PC-3 (cell line): ENCODE measurements around the gene RAET1L. TPM values are rescaled to one million over a fixed set of nuclear protein-coding genes. Genes with fewer than 3 reads are reported as not detected.

Experiments
- ATAC-seq: fragments of 200-7000 bp; cut with Tn5 transposase; 2 replicates; pipeline ENCODE4 v1.9.1; 2020; ENCODE audit warnings: mild to moderate bottlenecking, moderate library complexity
- BruUV-seq: library from RNA; stranded (reverse); fragments of 400-500 nt; replicated peaks from 2 replicates; lab custom pipeline; 2021; lab: Mats Ljungman, UMichigan
- CTCF ChIA-PET: fragments of 300-600 bp; sonication (Branson Sonifier 250); formaldehyde crosslinking; loops from one replicate; lab custom pipeline; 2022; ENCODE audit warnings: antibody characterized with exemption; lab: Charles Lee
- POLR2A ChIA-PET: fragments of 300-600 bp; sonication (Branson Sonifier 250); formaldehyde crosslinking; loops from one replicate; lab custom pipeline; 2022; ENCODE audit warnings: antibody characterized with exemption; ENCODE audit not compliant: unreplicated experiment; lab: Charles Lee
- DNase-seq: peaks from one replicate; pipeline ENCODE4 v3.0.0-alpha.2; 2015
- H2AFZ ChIP-seq: fragments of 300-600 bp; sonication (generic); 2 replicates; pipeline ENCODE4 v1.6.0; 2016; ENCODE audit warnings: antibody characterized with exemption, low read length
- H3F3A ChIP-seq: fragments of 300-600 bp; sonication (generic); one replicate; pipeline ENCODE4 v1.6.0; 2017; ENCODE audit warnings: antibody characterized with exemption, low read length, control low read depth, mild to moderate bottlenecking; ENCODE audit not compliant: unreplicated experiment
- H3K27ac ChIP-seq: fragments of 300-600 bp; sonication (generic); 2 replicates; pipeline ENCODE4 v1.5.1; 2016; ENCODE audit warnings: mild to moderate bottlenecking, low read length
- H3K27me3 ChIP-seq: fragments of 300-600 bp; sonication (generic); 2 replicates; pipeline ENCODE4 v1.6.1; 2016; ENCODE audit warnings: low read length, mixed read lengths
- H3K36me3 ChIP-seq: fragments of 300-600 bp; sonication (generic); 2 replicates; pipeline ENCODE4 v1.6.1; 2016; ENCODE audit warnings: low read depth, mixed run types, low read length, mixed read lengths
- H3K4me1 ChIP-seq: fragments of 300-600 bp; sonication (generic); 2 replicates; pipeline ENCODE4 v1.5.1; 2016; ENCODE audit warnings: low read length; ENCODE audit not compliant: insufficient read depth
- H3K4me2 ChIP-seq: fragments of 300-600 bp; sonication (generic); 2 replicates; pipeline ENCODE4 v1.6.0; 2016; ENCODE audit warnings: low read length
- H3K4me3 ChIP-seq: fragments of 300-600 bp; sonication (generic); 2 replicates; pipeline ENCODE4 v1.5.1; 2016; ENCODE audit warnings: mild to moderate bottlenecking, low read length, mixed read lengths
- H3K79me2 ChIP-seq: fragments of 300-600 bp; sonication (generic); 2 replicates; pipeline ENCODE4 v1.6.1; 2017; ENCODE audit warnings: low read length, mixed read lengths
- H3K9ac ChIP-seq: fragments of 300-600 bp; sonication (generic); 2 replicates; pipeline ENCODE4 v1.6.0; 2016; ENCODE audit warnings: mild to moderate bottlenecking, low read length
- H3K9me2 ChIP-seq: fragments of 300-600 bp; sonication (generic); replicated peaks from 2 replicates; pipeline ENCODE4 v1.6.1; 2016; ENCODE audit warnings: mixed run types, low read length, mixed read lengths
- H3K9me3 ChIP-seq: fragments of 300-600 bp; sonication (generic); 2 replicates; pipeline ENCODE4 v1.6.1; 2016; ENCODE audit warnings: low read length, mixed read lengths
- H4K20me1 ChIP-seq: fragments of 300-600 bp; sonication (generic); 2 replicates; pipeline ENCODE4 v1.6.1; 2016; ENCODE audit warnings: low read length, mixed read lengths
- CTCF ChIP-seq: fragments of 300-600 bp; sonication (generic); conservative IDR thresholded peaks from 2 replicates; pipeline ENCODE4 v1.5.1; 2017; ENCODE audit warnings: antibody characterized with exemption, low read depth, mild to moderate bottlenecking, low read length
- EZH2 ChIP-seq: fragments of 300-600 bp; sonication (generic); IDR thresholded peaks from one replicate; pipeline ENCODE4 v1.6.1; 2017; ENCODE audit warnings: antibody characterized with exemption, mild to moderate bottlenecking, low read length; ENCODE audit not compliant: unreplicated experiment
- EZH2phosphoT487 ChIP-seq: fragments of 300-600 bp; sonication (generic); IDR thresholded peaks from 2 replicates; pipeline ENCODE4 v1.6.1; 2018; ENCODE audit warnings: mild to moderate bottlenecking, antibody characterized with exemption, low read length, borderline replicate concordance
- intact Hi-C: fragments of 100-400 bp; cut with micrococcal nuclease; formaldehyde crosslinking; loops from 2 replicates; pipeline ENCODE4 v1.9.0; 2023
- total RNA-seq: library from RNA; depleted of rRNA; stranded (reverse); fragments of >200 nt; gene quantifications from 2 replicates; pipeline ENCODE4 v1.2.3, GENCODE V29; 2014

Gene RAET1L
- total RNA-seq, 1 experiment from 2014 or later, result 3.6 TPM

DNA sequence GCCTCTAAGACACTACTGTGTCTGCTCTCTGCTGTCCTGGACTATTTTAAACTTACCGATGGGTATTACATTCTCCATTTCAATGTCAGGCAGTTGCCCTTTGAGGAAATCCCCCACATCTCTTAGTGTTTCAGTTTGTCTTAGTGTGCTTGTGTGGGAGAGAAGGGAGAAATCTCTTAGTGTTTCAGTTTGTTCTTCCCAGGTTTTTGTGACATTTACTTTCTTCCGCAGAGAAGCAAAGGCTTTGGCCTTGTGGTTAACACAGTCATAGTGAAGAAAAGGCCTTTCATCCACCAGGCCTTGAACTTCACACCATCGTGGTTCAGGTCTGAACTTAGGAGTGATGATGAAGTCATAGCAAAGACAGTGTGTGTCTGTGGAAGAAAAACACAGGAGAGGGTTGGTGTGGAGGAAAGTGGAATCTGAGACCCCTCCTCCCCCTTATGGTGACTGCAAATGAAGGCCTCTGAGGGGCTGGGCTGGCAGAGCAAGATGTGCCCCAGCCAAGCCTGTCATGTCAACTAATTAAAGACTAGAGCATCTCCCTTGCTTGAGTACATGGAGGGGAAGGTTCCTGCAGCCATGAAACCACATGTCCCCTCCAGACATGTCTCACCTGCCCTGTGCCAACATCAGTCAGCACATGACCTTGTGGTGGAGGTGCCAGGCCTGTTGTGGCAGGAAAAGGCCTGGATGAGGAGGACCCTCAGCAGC is 23.9 kb downstream of the RAET1L start:
- Histone ChIP-seq H3K79me2 (no peaks in the 10 kb centered on the region), H3K4me1 (no peaks in the 10 kb centered on the region; the same call in 1 of the 2 replicates), H3K4me3 (no peak overlapping the region), H3K36me3 (no peaks in the 10 kb centered on the region), H3F3A (no peaks in the 10 kb centered on the region), H3K27me3 (no peaks in the 10 kb centered on the region), H3K9ac (no peak overlapping the region), H3K27ac (no peak overlapping the region), H3K9me2 (no peaks in the 10 kb centered on the region), H3K9me3 (no peaks in the 10 kb centered on the region), H3K4me2 (no peak overlapping the region), H2AFZ (no peak overlapping the region), H4K20me1 (no peaks in the 10 kb centered on the region)
- TF ChIP-seq EZH2phosphoT487 (no peak), EZH2 (no peak), CTCF (no peak)
- intact Hi-C loops, result no loop called here
- ChIA-PET POLR2A (no interaction called here), CTCF (no interaction called here)
- BruUV-seq, result no TSS peak
- ATAC-seq (no peak), DNase-seq (no peak)

GRCh38 chr6:149999636-150000035 is 25.7 kb downstream of the RAET1L start:
- H2AFZ ChIP-seq, result no peak overlapping the region
- H3K9ac ChIP-seq, result no peak overlapping the region
- no peak for ATAC-seq
- H3F3A ChIP-seq, result no peaks in the 10 kb centered on the region
- no peaks in the 10 kb centered on the region for H3K36me3 ChIP-seq
- H3K9me3 ChIP-seq, result no peaks in the 10 kb centered on the region
- H3K4me2 ChIP-seq, result no peak overlapping the region
- H3K4me3 ChIP-seq, result no peak overlapping the region
- POLR2A ChIA-PET, result no interaction called here
- H3K27me3 ChIP-seq, result no peaks in the 10 kb centered on the region
- BruUV-seq, result no TSS peak
- no peaks in the 10 kb centered on the region; the same call in 1 of the 2 replicates for H3K4me1 ChIP-seq
- CTCF ChIA-PET, result no interaction called here
- no peaks in the 10 kb centered on the region for H4K20me1 ChIP-seq
- H3K79me2 ChIP-seq, result no peaks in the 10 kb centered on the region
- no peaks in the 10 kb centered on the region for H3K9me2 ChIP-seq
- H3K27ac ChIP-seq, result no peak overlapping the region
- no peak for TF ChIP-seq EZH2phosphoT487
- no peak for TF ChIP-seq EZH2
- no peak for TF ChIP-seq CTCF
- intact Hi-C loops, result no loop called here
- no peak for DNase-seq

GRCh38 chr6:149995971-149996370 is 29.4 kb downstream of the RAET1L start:
- Histone ChIP-seq H2AFZ (no peak overlapping the region), H3K27ac (no peak overlapping the region), H3K4me3 (no peak overlapping the region), H3K9me2 (no peaks in the 10 kb centered on the region), H3K4me1 (no peaks in the 10 kb centered on the region), H3K79me2 (no peaks in the 10 kb centered on the region), H4K20me1 (no peaks in the 10 kb centered on the region), H3K27me3 (peaks cover 14% of the 10 kb centered on the region), H3K9ac (no peak overlapping the region), H3K9me3 (no peaks in the 10 kb centered on the region), H3K4me2 (no peak overlapping the region), H3F3A (no peaks in the 10 kb centered on the region), H3K36me3 (no peaks in the 10 kb centered on the region)
- intact Hi-C loops, result no loop called here
- no TSS peak for BruUV-seq
- ATAC-seq (no peak), DNase-seq (no peak)
- POLR2A ChIA-PET, result no interaction called here
- TF ChIP-seq EZH2phosphoT487 (no peak), CTCF (no peak), EZH2 (no peak)
- CTCF ChIA-PET, result interaction anchor here (0.5 kb wide), 1 partner anchor 180 kb away, joined by 3 read pairs; no protein-coding TSS in a partner anchor
